Activated B cell treated with CpG ODN at 0.5 μM for 24 hours (primary cell): ENCODE measurements around the gene MRM2. TPM values are rescaled to one million over a fixed set of nuclear protein-coding genes. Genes with fewer than 3 reads are reported as not detected.
A peak's percentile ranks its signal among the peaks of the same experiment; 100 is the strongest.
"Not testable (repeated sequence)": the region's sequence is repeated elsewhere in the genome, so short reads cannot be mapped to it uniquely, and the experiment has no call there.

Experiments
- ATAC-seq: fragments of 200-7000 bp; cut with Tn5 transposase; one replicate; pipeline ENCODE4 v1.10.0; 2021; ENCODE audit warnings: low read depth, mild to moderate bottlenecking, moderate library complexity
- CTCF ChIA-PET: fragments of 350-600 bp; sonication (Branson Sonifier 250); formaldehyde crosslinking; loops from one replicate; lab custom pipeline; 2021; ENCODE audit warnings: antibody characterized with exemption; lab: Charles Lee
- POLR2A ChIA-PET: fragments of 350-600 bp; sonication (Branson Sonifier 250); formaldehyde crosslinking; loops from one replicate; lab custom pipeline; 2021; ENCODE audit warnings: antibody characterized with exemption; lab: Charles Lee
- DNase-seq: peaks from one replicate; pipeline ENCODE4 v3.0.0; 2022
- H3K27ac Mint-ChIP-seq: one replicate; pipeline ENCODE4 v1.8.0; 2020; ENCODE audit warnings: mixed read lengths
- H3K27me3 Mint-ChIP-seq: one replicate; pipeline ENCODE4 v1.8.0; 2021; ENCODE audit warnings: mixed read lengths
- H3K36me3 Mint-ChIP-seq: one replicate; pipeline ENCODE4 v1.8.0; 2021; ENCODE audit warnings: low read depth, mixed read lengths
- H3K4me1 Mint-ChIP-seq: one replicate; pipeline ENCODE4 v1.8.0; 2021; ENCODE audit warnings: mixed read lengths
- H3K4me3 Mint-ChIP-seq: one replicate; pipeline ENCODE4 v1.8.0; 2020; ENCODE audit warnings: mild to moderate bottlenecking, mixed read lengths
- H3K9me3 Mint-ChIP-seq: one replicate; pipeline ENCODE4 v1.8.0; 2020; ENCODE audit warnings: mixed read lengths
- intact Hi-C: fragments of 100-400 bp; cut with micrococcal nuclease; formaldehyde crosslinking; loops from one replicate; pipeline ENCODE4 v1.15.1; 2024
- total RNA-seq: library from RNA; stranded (reverse); gene quantifications from 2 replicates; pipeline ENCODE4 v1.2.3, GENCODE V29; 2022
- TF ChIP-seq, protein P1 (sequence below): fragments of 200-600 bp; IDR thresholded peaks from one replicate; pipeline ENCODE4 v1.8.0; 2022; ENCODE audit warnings: antibody characterized with exemption, mild to moderate bottlenecking

MRM2 gene
- total RNA-seq, 1 donor from 2014 or later: 35.3 TPM

- CTCF ChIA-PET: no interaction called here
- DNase-seq (no peak), ATAC-seq (no peak)
- no peak overlapping the region for H3K4me3 Mint-ChIP-seq
- TF ChIP-seq, protein P1, sequence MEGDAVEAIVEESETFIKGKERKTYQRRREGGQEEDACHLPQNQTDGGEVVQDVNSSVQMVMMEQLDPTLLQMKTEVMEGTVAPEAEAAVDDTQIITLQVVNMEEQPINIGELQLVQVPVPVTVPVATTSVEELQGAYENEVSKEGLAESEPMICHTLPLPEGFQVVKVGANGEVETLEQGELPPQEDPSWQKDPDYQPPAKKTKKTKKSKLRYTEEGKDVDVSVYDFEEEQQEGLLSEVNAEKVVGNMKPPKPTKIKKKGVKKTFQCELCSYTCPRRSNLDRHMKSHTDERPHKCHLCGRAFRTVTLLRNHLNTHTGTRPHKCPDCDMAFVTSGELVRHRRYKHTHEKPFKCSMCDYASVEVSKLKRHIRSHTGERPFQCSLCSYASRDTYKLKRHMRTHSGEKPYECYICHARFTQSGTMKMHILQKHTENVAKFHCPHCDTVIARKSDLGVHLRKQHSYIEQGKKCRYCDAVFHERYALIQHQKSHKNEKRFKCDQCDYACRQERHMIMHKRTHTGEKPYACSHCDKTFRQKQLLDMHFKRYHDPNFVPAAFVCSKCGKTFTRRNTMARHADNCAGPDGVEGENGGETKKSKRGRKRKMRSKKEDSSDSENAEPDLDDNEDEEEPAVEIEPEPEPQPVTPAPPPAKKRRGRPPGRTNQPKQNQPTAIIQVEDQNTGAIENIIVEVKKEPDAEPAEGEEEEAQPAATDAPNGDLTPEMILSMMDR: no peak
- POLR2A ChIA-PET: interaction anchor here (0.6 kb wide), 1 partner anchor 687 kb away, joined by 5 read pairs; no protein-coding TSS in a partner anchor
- no peaks in the 10 kb centered on the region for H3K9me3 Mint-ChIP-seq
- H3K36me3 Mint-ChIP-seq: peaks cover 65% of the 10 kb centered on the region
- intact Hi-C loops: no loop called here
- H3K27ac Mint-ChIP-seq: no peak overlapping the region
- H3K4me1 Mint-ChIP-seq: no peaks in the 10 kb centered on the region
- H3K27me3 Mint-ChIP-seq: no peaks in the 10 kb centered on the region
Observed at GRCh38 chr7:2269991-2270460, 28.0 kb upstream of the MRM2 start.

GRCh38 chr7:2269089-2269990 lies 27.3 kb upstream of the MRM2 start:
- POLR2A ChIA-PET: interaction anchor here (0.6 kb wide), 1 partner anchor 687 kb away, joined by 5 read pairs; no protein-coding TSS in a partner anchor

DNA sequence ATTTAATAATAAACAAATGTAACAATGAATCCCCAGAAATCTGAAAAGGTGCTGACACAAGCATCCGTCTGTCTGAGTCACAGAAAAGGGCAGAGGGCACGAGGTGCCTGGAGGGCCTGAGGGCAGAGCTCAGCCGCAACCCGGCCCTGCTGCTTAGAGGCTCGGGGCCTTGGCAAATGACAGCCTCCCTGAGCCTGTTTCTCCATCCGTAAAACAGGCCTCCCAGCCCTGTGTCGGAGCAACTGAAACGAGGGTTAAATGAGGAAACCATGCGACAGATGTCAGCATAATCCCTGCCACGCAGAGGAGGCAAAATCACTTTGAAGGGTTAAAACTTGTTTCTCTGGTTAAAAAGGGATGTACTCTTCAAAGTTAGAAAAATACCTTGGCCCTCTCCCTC lies 24.9 kb upstream of the MRM2 start:
- H3K9me3 Mint-ChIP-seq: no peaks in the 10 kb centered on the region
- no peak overlapping the region for H3K4me3 Mint-ChIP-seq
- TF ChIP-seq, protein P1: no peak
- peaks cover 72% of the 10 kb centered on the region for H3K36me3 Mint-ChIP-seq
- H3K27ac Mint-ChIP-seq: no peak overlapping the region
- H3K4me1 Mint-ChIP-seq: peaks cover 12% of the 10 kb centered on the region
- H3K27me3 Mint-ChIP-seq: no peaks in the 10 kb centered on the region
- CTCF ChIA-PET: interaction anchor here (1.6 kb wide), 1 partner anchor 10 kb away, joined by 3 read pairs; no protein-coding TSS in a partner anchor
- POLR2A ChIA-PET: no interaction called here
- intact Hi-C loops: no loop called here
- ATAC-seq (no peak), DNase-seq (no peak)

More at GRCh38 chr7:2269089-2269990, 27.3 kb upstream of the MRM2 start:
- CTCF ChIA-PET, H3K4me1 Mint-ChIP-seq, H3K27me3 Mint-ChIP-seq, intact Hi-C loops, H3K4me3 Mint-ChIP-seq, H3K27ac Mint-ChIP-seq, H3K9me3 Mint-ChIP-seq, DNase-seq, ATAC-seq: not testable (repeated sequence)
- H3K36me3 Mint-ChIP-seq: peaks cover 65% of the 10 kb centered on the region

DNA sequence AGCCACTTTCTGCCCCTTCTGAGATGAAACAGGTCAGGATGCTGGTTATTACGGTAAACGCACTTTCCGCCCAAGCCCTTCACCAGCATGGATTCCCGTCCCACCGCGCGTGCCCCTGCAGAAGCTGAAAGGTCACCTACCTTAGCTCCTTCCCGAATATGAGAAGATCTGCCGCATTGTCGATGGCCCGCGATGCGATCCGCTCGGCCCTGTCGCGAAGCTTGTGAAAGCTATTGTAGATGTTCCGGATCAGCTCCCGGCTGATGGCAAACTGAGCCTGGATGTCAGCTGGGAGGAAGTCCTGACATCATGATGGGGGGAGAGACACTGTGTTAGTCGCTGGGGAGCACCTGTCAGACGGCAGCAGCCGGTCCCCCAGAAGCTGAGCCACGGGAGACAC lies 22.2 kb upstream of the MRM2 start:
- H3K27ac Mint-ChIP-seq: peak overlapping the region; percentile 2
- no peaks in the 10 kb centered on the region for H3K27me3 Mint-ChIP-seq
- intact Hi-C loops: no loop called here
- H3K36me3 Mint-ChIP-seq: peaks cover 67% of the 10 kb centered on the region
- TF ChIP-seq, protein P1: no peak
- no peak for ATAC-seq
- H3K9me3 Mint-ChIP-seq: no peaks in the 10 kb centered on the region
- no peak overlapping the region for H3K4me3 Mint-ChIP-seq
- peaks cover 40% of the 10 kb centered on the region for H3K4me1 Mint-ChIP-seq
- no peak for DNase-seq
- POLR2A ChIA-PET: interaction anchor here (0.7 kb wide), 1 partner anchor 13 kb away, joined by 3 read pairs; no protein-coding TSS in a partner anchor
- CTCF ChIA-PET: interaction anchor here (0.6 kb wide), 1 partner anchor 16 kb away, joined by 5 read pairs; no protein-coding TSS in a partner anchor

- H3K9me3 Mint-ChIP-seq: no peaks in the 10 kb centered on the region
- ATAC-seq: no peak
- ChIA-PET POLR2A (interaction anchor here (4.8 kb wide), 1 partner anchor 33 kb away, joined by 43 read pairs; no protein-coding TSS in a partner anchor), CTCF (no interaction called here)
- H3K36me3 Mint-ChIP-seq: peaks cover 72% of the 10 kb centered on the region
- H3K4me3 Mint-ChIP-seq: no peak overlapping the region
- H3K27me3 Mint-ChIP-seq: no peaks in the 10 kb centered on the region
- no peak for DNase-seq
- TF ChIP-seq, protein P1: no peak
- peaks cover 47% of the 10 kb centered on the region for H3K4me1 Mint-ChIP-seq
- intact Hi-C loops: no loop called here
- H3K27ac Mint-ChIP-seq: peak overlapping the region; percentile 41
Observed at GRCh38 chr7:2263176-2263575, 21.2 kb upstream of the MRM2 start.
